Epidermal melanocyte (primary cell): Measurements from ENCODE around the gene SYT6.

ENCODE experiments used
- DNase-seq: peaks from one replicate; pipeline ENCODE4 v3.0.0; 2011; ENCODE audit warnings: low spot score; ENCODE audit not compliant: insufficient read length

The SYT6 gene

GRCh38 chr1:114118351-114118990 is 35.2 kb downstream of the SYT6 start:
- no peak for DNase-seq

- DNase-seq, result no peak
Measured at GRCh38 chr1:114117654-114118053, 36.0 kb downstream of the SYT6 start.

GRCh38 chr1:114116086-114116485 is 37.6 kb downstream of the SYT6 start:
- DNase-seq, result no peak

- DNase-seq, result no peak
Measured at GRCh38 chr1:114114185-114115094, 39.2 kb downstream of the SYT6 start.

GRCh38 chr1:114113411-114114184 is 40.1 kb downstream of the SYT6 start:
- no peak for DNase-seq

GRCh38 chr1:114112775-114113174 is 40.9 kb downstream of the SYT6 start:
- DNase-seq, result no peak

- DNase-seq, result no peak
Measured at GRCh38 chr1:114111731-114112641, 41.7 kb downstream of the SYT6 start.

GRCh38 chr1:114109981-114110380 is 43.7 kb downstream of the SYT6 start:
- no peak for DNase-seq

GRCh38 chr1:114108751-114109255 is 44.9 kb downstream of the SYT6 start:
- no peak for DNase-seq

GRCh38 chr1:114107474-114108435 is 45.9 kb downstream of the SYT6 start:
- no peak for DNase-seq

- DNase-seq, result no peak
Measured at GRCh38 chr1:114105421-114105979, 48.2 kb downstream of the SYT6 start.

- DNase-seq, result no peak
Measured at GRCh38 chr1:114104949-114105348, 48.7 kb downstream of the SYT6 start.

GRCh38 chr1:114103992-114104391 is 49.7 kb downstream of the SYT6 start:
- DNase-seq, result no peak

GRCh38 chr1:114102136-114102535 is 51.5 kb downstream of the SYT6 start:
- DNase-seq, result no peak

GRCh38 chr1:114100148-114100547 is 53.5 kb downstream of the SYT6 start:
- no peak for DNase-seq

GRCh38 chr1:114099268-114099667 is 54.4 kb downstream of the SYT6 start:
- DNase-seq, result no peak

GRCh38 chr1:114097109-114097508 is 56.6 kb downstream of the SYT6 start:
- no peak for DNase-seq

GRCh38 chr1:114094675-114095074 is 59.0 kb downstream of the SYT6 start:
- DNase-seq, result no peak

GRCh38 chr1:114094363-114094634 is 59.4 kb downstream of the SYT6 start:
- DNase-seq, result no peak
